Left hindlimb (tissue), 1 donor: ENCODE data around the gene ZNF254.
"Not testable (repeated sequence)": the region's sequence is repeated elsewhere in the genome, so short reads cannot be mapped to it uniquely, and the experiment has no call there.

Source experiments
- DNase-seq: peaks from one replicate; pipeline ENCODE4 v3.0.0-alpha.2; 2018

Gene ZNF254

GRCh38 chr19:24072720-24073119 lies 14.3 kb upstream of the ZNF254 start:
- no peak for DNase-seq

DNA sequence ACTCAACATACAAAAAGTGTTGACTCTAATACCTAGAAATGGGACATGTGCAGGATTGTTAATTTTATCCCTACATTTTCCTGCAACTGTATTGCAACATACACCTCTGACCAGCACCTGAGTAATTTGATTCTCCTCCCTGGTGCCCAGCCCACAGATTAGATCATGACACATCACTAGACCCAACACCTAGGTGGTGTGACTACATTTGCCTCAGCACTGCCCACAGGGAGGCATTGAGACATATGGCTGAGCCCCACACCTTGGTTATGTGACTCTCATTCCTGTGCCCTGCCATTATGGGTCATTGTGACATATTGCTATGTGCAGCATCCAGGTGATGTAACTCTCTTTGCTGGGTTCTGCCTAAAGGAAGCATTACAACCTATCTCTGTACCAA lies 13.2 kb upstream of the ZNF254 start:
- DNase-seq: no peak

- DNase-seq: no peak
These were observed 12.1 kb upstream of the ZNF254 start for GRCh38 chr19:24074720-24075454.

GRCh38 chr19:24075530-24075929 lies 11.5 kb upstream of the ZNF254 start:
- not testable (repeated sequence) for DNase-seq

GRCh38 chr19:24078680-24079079 lies 8.3 kb upstream of the ZNF254 start:
- no peak for DNase-seq

DNA sequence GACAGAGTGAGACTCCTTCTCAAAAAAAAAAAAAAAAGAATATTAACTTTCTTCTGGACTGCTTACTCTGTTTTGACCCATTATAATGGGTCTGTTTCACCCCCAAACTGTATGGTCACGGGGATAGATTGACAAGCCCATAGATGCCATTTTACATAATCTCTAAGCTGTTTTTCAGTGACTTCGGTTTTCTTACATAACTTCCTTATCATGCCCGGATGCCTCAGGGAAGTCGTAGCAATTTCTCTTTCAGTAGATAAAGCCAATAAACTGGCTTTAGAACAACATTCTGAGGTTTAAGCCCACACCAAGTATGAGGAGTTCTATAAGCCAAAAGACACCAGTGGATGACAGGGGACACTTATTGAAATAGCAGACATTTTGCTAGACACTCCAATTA lies 5.9 kb upstream of the ZNF254 start:
- no peak for DNase-seq

DNA sequence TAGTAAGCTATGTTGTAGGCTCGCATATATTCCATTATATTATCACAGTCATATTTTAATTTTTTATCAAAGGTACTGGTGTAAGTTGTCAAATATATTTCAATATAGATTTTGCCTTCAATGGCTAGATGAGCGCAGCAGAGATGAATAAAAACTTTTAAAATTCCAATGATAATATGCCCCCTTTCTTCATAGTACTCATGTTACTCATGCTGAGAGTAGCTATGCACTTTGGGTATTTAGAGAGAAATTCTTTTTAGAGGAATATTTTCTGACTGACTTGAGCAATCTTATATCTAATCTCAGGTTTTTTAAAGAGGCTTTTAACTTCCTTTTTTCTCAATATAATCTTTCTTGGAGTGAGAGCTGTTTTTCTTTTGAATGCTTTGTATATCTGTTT lies 11.4 kb downstream of the ZNF254 start:
- no peak for DNase-seq

GRCh38 chr19:24099829-24100228 lies 12.8 kb downstream of the ZNF254 start:
- DNase-seq: no peak

GRCh38 chr19:24100597-24100996 lies 13.6 kb downstream of the ZNF254 start:
- DNase-seq: not testable (repeated sequence)

DNA sequence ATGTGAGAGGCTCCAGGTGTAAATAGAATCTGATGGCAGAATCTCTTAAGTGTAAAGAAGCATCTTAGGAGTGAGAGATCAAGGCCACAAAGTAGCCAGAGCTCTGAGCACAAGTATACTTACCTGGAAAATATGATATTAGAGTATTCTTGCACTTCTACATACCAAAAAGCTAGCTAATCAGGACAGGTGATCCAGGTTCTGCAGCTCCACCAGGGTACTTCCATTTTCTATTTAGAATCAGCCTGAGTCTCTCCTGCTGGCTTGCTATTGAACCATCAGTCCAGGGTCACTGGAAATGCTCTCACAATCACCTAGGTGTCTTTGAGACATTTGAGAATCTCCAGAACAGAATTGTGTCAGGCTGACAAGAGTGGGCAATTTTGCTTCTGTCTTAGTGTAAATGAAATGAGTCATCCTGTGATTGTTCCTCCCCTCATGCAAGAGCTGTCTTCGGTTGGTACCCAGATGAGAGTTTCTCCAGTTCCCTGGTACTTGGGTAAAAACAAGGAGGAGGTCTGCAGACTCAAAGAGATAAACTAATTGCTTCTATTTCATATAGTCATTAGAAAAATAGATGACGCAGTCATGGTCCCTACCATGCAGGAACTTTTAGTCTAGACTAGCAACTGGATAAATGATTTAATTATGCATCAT lies 14.6 kb downstream of the ZNF254 start:
- no peak for DNase-seq

- no peak for DNase-seq
These were observed 40.6 kb downstream of the ZNF254 start for GRCh38 chr19:24127601-24128000.

DNA sequence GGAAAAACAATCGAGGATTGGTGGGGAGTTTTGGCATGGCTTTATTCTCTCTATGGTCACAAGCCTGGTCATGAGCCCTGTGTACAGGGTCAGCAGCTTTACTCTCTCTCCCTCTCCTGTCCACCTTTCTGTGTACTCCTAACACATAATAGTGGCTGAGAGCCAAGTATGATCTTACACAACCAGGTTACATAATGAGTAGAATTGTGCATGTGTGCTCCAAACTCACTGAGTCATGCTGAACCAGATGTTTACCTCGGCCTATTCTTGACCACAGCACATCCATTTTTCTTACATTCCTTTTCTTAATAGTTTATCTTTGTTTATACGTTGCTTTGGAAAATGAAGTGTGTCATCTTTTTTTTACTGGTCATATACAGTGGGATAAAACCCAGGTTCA lies 53.1 kb downstream of the ZNF254 start:
- no peak for DNase-seq

- no peak for DNase-seq
These were observed 53.6 kb downstream of the ZNF254 start for GRCh38 chr19:24140591-24140990.

DNA sequence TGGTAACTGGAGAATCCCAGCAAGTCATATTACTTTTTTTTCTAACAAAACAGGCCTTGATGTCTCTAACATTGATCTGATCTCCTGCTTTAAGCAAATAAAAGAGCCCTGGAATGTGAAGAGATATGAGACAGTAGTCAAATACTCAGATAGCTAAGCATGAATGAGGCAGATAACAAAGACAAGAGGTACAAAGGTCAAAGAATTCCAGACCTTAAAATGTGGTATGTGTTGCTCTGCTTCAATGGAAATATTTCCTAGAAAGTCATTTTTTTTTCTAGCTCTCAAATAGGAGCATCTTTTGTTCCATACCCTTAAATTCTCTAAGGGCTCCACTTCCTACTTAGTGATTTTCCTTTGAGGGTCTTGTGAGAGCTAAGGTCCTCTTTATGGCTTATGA lies 54.6 kb downstream of the ZNF254 start:
- DNase-seq: no peak

DNA sequence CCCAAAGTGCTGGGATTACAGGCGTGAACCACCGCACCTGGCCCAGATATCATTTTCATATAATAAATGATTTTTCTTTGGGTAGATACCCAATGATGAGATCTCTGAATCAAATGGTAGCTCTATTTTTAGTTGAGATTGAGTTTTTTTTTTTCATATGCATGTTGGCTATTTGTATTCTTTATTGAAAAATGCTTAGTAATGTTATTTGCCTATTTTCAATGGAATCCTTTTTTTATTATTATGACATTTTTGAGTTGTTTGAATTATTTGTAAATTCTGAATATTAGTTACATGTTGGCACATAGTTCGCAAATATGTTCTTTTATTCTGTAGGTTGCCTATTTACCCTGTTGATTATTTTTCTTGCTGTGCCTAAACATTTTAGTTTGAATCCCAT lies 55.8 kb downstream of the ZNF254 start:
- DNase-seq: no peak

- DNase-seq: no peak
These were observed 72.7 kb downstream of the ZNF254 start for GRCh38 chr19:24159707-24160106.

- no peak for DNase-seq
These were observed 79.1 kb downstream of the ZNF254 start for GRCh38 chr19:24166055-24166454.

- DNase-seq: no peak
These were observed 86.9 kb downstream of the ZNF254 start for GRCh38 chr19:24173882-24174281.

DNA sequence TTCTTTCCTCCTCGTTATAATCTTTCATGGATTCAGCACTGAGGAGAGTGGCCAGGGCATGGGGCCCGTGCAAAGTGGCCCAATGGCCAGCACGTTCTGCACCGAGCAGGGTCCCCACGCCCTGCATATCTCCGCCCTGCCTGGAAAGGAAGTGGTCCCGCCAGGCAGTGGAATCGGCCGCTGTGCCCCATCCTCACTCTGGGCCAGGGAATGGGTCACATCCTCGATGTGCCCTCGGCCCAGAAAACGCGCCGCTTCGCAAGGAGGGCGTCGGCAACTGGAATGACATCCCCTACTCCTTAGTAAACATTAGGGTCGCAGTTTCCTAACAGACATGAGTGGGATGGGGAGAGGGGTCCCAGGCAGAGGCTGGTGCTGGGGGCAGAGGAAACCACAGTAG lies 90.7 kb downstream of the ZNF254 start:
- DNase-seq: no peak

GRCh38 chr19:24178207-24178606 lies 91.2 kb downstream of the ZNF254 start:
- no peak for DNase-seq
